ENCODE data around the gene PTER.

The PTER gene, protein sequence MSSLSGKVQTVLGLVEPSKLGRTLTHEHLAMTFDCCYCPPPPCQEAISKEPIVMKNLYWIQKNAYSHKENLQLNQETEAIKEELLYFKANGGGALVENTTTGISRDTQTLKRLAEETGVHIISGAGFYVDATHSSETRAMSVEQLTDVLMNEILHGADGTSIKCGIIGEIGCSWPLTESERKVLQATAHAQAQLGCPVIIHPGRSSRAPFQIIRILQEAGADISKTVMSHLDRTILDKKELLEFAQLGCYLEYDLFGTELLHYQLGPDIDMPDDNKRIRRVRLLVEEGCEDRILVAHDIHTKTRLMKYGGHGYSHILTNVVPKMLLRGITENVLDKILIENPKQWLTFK

DNA sequence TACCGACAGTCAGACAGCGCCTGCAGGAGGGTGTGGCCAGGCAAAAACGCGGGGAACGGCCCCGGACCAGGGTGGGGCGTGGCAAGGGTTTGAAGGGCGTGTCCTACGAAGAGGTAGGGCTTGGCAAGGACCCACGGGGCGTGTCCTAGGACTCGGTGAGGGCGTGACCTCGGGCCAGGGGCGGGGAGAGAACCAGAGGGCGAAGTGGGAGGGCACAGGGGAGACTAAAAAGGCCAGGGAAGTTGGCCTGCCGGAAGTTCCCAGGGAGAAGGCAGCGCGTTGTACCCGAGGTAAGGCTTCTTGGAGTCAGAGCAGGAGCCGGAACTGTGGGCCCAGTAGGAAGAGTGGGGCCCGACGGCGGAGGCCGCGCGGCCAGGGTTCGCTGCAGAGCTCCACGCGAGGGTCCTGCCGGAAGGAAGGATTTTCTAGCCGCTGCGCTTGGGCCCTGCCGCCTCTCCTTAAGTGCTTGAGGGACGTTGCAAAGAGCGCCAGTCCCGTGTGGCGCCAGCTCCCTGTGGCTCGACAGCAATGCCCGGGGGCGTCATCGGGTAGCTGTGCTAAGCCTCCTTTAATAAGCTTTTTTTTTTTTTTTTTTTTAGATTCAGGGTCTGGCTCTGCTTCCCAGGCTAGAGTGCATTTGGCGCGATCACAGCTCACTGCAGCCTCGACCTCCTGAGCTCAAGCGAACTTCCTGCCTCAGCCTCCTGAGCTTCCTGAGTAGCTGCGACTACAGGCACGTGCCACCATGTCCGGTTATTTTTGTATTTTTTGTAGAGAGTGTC, at the start of gene PTER:
PTER (plus strand) TSS at position 253 of the 782 bp plus-strand sequence. CDS start 47,375 bp downstream, outside the sequence.
- DNase-seq = peak; percentile 85

DNA sequence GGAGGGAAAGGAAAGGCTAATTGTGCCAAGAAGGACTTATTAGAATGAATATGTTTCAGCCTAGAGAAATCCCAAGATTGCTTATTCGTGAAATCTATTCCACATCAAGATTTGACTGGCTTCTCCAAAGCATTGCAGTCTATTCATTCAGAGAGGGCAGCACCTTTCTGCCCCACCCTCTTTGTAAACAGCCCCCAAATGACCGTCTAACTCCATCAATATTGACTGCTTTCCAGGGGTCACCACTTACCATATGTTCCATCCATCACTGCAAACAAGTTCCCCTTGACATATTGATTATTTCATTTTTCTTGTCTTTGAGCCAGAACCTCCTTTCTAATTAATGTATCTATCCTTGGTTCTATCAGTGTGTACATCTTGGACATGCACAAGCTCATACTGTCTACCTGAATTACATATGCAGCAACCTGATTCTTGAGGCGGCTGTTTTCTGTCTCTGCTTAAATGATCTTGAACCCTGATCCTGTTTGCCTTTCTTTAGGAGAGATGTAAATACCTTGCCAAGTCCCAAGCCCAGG, 44.2 kb upstream of the PTER start:
- DNase-seq = no peak

- DNase-seq = no peak
Observed at GRCh38 chr10:16393271-16393858, 43.4 kb upstream of the PTER start.

- no peak for DNase-seq
Observed at GRCh38 chr10:16401416-16401815, 35.4 kb upstream of the PTER start.

DNA sequence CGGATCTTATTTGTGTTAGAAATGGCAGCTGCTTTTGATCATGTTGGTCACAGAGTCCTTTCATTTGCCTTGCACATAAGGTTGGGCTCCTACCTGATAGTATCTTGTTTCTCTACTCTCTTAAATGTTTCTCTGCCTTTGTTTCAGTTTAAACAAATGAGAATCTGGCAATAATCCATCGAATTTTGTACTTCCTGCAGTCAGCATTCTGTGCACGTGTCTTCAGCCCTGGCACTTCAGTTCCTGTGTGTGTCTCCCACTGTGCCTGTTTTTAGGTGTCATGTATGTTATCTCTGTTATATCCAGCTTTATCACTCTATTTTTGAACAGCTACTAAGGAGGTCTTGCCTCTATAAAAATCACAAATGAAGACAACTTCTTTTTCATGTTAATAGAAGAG, 28.4 kb upstream of the PTER start:
- DNase-seq = peak in 1 of 2 experiments; percentile 19

GRCh38 chr10:16417341-16417740, 19.5 kb upstream of the PTER start:
- no peak for DNase-seq

- DNase-seq = no peak
Observed at GRCh38 chr10:16423599-16423998, 13.2 kb upstream of the PTER start.

DNA sequence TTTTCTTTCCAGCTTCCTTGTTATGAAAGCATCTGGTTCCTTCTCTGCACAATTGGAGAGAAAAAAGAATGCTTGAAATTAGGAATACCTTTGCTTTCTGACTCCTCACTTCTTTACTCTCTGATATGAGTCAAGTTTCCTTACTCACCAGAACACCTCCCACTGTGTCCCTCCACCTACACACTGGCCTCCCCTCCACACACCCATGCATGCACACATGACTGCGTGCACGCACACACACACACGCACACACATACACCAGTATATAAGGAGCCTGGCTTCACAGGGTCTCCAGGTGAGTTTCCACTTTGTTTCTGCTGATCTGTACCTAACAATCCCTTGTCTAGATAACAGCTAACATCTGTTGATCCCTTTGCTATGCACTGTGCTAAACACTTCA, 11.4 kb upstream of the PTER start:
- DNase-seq = no peak

DNA sequence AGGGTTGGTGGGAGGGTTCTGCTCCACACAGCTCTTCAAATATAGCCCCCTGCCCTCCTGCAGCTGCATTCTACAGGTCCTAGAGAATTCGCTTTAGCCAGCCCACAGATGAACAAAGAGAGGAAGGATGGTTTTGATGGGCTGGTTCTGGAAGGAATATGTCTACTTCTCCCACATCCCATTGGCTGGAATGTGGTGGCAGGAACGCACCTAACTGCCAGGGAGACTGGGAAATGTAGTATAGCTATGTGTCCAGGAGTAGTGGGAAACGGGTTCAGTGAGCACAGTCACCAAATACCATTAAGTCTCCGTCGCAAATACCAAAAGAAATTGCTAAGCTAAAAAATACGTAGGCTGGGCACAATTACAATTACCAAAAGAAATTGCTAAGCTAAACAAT, 7.3 kb upstream of the PTER start:
- DNase-seq = no peak

- peak in 1 of 2 experiments; percentile 1 for DNase-seq
Observed at GRCh38 chr10:16436367-16436757, 448 bp upstream of the PTER start.

DNA sequence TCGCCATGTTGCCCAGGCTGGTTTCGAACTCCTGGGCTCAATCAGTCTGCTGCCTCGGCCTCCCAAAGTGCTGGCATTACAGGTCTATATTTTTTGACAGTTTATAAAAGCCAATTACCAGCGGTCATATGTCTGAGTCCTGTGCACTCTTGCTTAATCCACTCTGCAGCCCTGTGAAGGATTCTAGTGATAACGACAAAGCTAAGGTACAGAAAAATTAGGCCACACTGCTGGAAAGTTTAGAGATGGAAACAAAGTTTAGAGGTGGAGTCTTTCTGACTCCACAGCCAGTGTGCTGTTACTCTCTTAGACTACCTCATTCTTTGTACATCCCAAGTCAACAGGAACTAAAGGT, 707 bp downstream of the PTER start:
- no peak for DNase-seq

- DNase-seq = no peak
Observed at GRCh38 chr10:16439295-16439694, 2.5 kb downstream of the PTER start.

DNA sequence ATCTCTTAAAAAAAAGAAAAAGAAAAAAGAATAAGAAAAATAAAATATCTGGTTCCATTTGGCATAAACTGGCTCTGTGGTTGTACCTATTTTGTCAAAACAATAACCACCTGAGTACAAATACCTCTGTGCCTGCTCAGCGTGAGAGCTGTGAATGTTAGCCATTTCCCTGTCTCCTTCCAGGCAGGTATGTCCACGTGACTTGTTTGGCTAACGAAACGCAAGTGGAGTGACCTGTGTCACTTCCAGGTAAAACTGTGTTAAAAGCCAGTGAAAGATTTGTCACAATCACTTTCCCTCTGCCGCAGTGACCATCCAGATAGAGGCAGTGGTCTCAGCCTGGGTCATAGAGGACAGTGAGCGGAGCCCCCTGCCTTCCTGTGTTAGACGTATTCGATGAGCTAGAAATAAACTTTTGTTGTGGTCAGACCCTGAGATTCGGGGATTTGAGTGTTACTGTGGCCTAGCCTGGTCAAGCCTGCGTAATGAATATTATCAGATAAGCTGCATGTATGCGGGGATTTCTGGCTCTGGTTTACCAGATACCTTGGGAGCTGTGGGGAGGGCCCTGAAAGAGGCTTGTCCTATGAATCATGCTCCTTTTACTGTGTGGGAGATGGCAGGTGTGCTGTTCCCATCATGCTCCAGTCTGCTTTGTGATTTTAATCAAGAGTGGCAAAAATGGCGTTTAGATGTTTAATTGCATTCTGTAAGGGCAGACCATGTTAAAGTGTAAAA, 3.8 kb downstream of the PTER start:
- DNase-seq = peak in 1 of 2 experiments; percentile 3

- DNase-seq = no peak
Observed at GRCh38 chr10:16441173-16441840, 4.5 kb downstream of the PTER start.

DNA sequence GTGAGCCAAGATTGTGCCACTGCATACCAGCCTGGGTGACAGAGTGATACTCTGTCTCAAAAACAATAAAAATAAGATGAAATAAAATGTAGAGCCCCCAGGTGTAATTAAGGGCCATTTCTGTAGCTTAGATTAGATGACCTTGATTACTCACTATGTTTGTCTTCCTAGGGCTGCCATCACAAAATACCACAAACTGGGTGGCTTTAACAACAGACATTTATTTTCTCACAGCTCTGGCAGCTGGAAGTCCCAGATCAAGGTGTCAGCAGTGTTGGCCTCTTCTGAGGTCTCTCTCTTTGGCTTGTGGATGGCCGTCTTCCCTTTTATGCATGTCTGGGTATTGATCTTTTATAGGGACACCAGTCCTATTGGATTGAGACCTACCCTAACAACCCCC, 6.1 kb downstream of the PTER start:
- no peak for DNase-seq

GRCh38 chr10:16445770-16446469, 9.1 kb downstream of the PTER start:
- no peak for DNase-seq

DNA sequence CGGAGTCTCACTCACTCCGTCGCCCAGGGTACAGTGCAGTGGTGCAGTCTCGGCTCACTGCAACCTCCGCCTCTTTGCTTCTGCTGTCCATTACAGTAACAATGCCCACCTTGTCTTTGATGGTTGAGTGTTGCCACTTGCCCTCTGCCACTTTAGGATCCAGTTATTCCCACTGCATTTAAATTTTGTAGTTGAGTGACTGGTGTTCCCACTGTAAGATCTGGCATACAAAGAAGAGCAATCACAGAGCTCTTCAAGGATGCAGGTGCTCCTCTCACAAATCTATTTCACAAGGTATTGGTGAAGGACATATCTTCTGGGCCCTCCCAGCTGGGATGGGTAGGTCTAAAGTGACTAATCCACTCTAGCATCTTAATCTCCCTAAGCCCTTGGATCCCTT, 12.6 kb downstream of the PTER start:
- DNase-seq = no peak

DNA sequence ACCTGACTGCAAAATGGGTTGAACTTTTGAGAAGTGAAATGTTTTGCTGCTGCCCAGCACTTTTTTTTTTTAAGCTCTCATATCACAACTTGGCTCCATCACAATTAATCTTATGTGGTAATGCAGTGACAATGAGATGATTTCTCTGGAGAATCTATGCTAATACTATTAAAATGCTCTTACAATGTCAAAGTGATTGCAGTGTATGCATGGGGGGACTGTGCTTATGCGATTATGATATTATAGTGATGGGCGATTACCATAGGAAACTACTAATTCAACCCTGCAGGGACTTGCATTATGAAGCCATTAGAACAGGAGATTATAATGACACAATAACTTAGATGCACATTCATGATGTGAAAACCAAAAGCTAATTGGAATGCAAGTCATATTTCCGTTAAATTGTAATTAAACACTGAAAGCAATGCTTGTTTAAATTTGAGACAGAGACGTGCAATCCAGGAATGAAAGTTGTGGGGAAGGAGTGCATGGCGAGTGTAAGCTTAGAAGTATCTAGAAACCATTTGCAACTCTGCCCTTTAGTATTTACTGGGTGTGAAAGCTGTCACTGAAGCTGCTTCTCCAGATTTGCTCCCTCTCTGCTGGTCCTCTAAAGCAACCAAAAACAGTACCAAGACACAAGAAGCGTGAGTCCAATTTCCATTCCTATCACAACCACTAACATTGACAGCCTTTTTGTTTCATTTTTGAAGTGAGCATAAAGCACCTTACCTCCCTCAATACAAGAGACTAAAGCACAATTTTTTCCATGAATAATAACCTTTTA, 21.6 kb downstream of the PTER start:
- peak in 1 of 2 experiments; percentile 2 for DNase-seq

DNA sequence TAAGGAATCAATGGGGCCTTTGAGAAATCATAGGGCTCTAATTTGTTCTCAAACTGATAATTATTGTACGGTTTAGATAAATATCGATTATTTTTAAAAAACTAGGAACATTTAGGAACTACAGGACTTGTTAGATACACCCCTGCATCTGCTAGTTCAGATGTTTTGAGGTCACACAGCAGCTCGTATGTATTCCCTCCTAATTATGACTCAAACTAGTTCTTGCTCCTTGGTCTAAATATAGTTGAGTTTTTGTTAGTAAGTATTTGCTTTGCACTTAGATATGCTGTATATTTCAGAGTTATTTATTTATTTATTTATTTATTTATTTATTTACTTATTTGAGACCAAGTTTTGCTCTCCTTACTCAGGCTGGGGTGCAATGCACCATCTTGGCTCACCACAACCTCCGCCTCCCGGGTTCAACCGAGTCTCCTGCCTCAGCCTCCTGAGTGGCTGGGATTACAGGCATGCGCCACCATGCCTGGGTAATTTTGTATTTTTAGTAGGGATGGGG, 22.7 kb downstream of the PTER start:
- no peak for DNase-seq

GRCh38 chr10:16466001-16466400, 29.2 kb downstream of the PTER start:
- no peak for DNase-seq

DNA sequence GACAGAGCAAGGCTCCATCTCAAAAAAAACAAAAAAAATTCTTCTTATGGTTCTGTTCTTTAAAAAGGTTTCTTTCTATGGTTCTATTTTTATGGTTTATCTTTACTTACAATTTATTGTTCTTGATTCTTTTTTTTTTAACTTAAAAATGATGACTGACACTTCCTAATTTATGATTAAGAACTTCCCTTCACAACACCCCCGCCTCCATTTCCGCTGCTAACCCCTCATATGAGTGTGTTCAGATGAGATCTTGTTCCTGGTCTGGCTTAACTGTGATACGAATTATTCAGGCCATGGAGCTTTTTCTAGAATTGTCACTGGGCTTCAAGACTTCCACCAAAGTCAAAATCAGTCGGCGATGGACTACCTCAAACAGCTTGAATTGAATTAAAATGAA, 33.9 kb downstream of the PTER start:
- DNase-seq = no peak

Measured in NCI-H2081 (cell line).